Osteoblast (primary cell): Measurements from ENCODE around the gene TMEM151B. TPM values are rescaled to one million over a fixed set of nuclear protein-coding genes. Genes with fewer than 3 reads are reported as not detected.

Experiments used
- DNase-seq: peaks from one replicate; pipeline ENCODE4 v3.0.0; 2011; ENCODE audit warnings: low spot score, mixed read lengths; ENCODE audit not compliant: insufficient read length; ENCODE audit errors: missing footprints
- H2AFZ ChIP-seq: 2 replicates; pipeline ENCODE4 v1.6.0; 2011; ENCODE audit warnings: mild to moderate bottlenecking, low read length
- H3K27ac ChIP-seq: 2 replicates; pipeline ENCODE4 v1.5.1; 2011; ENCODE audit warnings: mild to moderate bottlenecking, low read depth, low read length, moderate library complexity
- H3K27me3 ChIP-seq: 2 replicates; pipeline ENCODE4 v1.6.0; 2012; ENCODE audit warnings: mild to moderate bottlenecking, control low read depth, inconsistent platforms, low read length, moderate library complexity; ENCODE audit not compliant: insufficient read depth
- H3K36me3 ChIP-seq: 2 replicates; pipeline ENCODE4 v1.5.1; 2011; ENCODE audit warnings: mild to moderate bottlenecking, low read length, control low read depth, moderate library complexity; ENCODE audit not compliant: insufficient read depth
- H3K4me1 ChIP-seq: 2 replicates; pipeline ENCODE4 v1.5.1; 2011; ENCODE audit warnings: mild to moderate bottlenecking, low read length, control low read depth, moderate library complexity; ENCODE audit not compliant: insufficient read depth
- H3K4me2 ChIP-seq: 2 replicates; pipeline ENCODE4 v1.6.0; 2011; ENCODE audit warnings: mild to moderate bottlenecking, low read length; ENCODE audit not compliant: insufficient read depth
- H3K4me3 ChIP-seq: fragments of 200-600 bp; sonication (generic); 3 replicates; pipeline ENCODE4 v1.5.1; 2012; ENCODE audit warnings: mild to moderate bottlenecking, low read length, inconsistent platforms; ENCODE audit not compliant: insufficient read depth
- H3K79me2 ChIP-seq: 2 replicates; pipeline ENCODE4 v1.6.0; 2012; ENCODE audit warnings: mild to moderate bottlenecking, low read length, control low read depth, inconsistent platforms; ENCODE audit not compliant: insufficient read depth
- H3K9me3 ChIP-seq: 2 replicates; pipeline ENCODE4 v1.5.1; 2011; ENCODE audit warnings: low read depth, low read length, control low read depth
- H4K20me1 ChIP-seq: 2 replicates; pipeline ENCODE4 v1.6.0; 2012; ENCODE audit warnings: mild to moderate bottlenecking, low read length, control low read depth; ENCODE audit not compliant: insufficient read depth
- total RNA-seq: library from RNA; depleted of rRNA; stranded (reverse); fragments of >200 nt; gene quantifications from 2 replicates; pipeline ENCODE4 v1.2.3, GENCODE V29; 2012
- TF ChIP-seq, protein P1 (sequence below): IDR thresholded peaks from 2 replicates; pipeline ENCODE4 v1.5.1; 2011; ENCODE audit warnings: mild to moderate bottlenecking, low read depth, low read length, moderate library complexity; ENCODE audit errors: extremely low read depth

Gene TMEM151B
- total RNA-seq, 1 donor = not detected

- Histone ChIP-seq H3K36me3 (peaks cover 63% of the 10 kb centered on the region), H3K4me1 (peaks cover 17% of the 10 kb centered on the region), H3K9me3 (no peaks in the 10 kb centered on the region), H3K79me2 (peaks cover 58% of the 10 kb centered on the region), H3K27ac (no peak overlapping the region), H3K4me3 (peak overlapping the region; percentile 97), H2AFZ (no peak overlapping the region), H3K27me3 (no peaks in the 10 kb centered on the region), H3K4me2 (peak overlapping the region; percentile 96), H4K20me1 (peaks cover 58% of the 10 kb centered on the region)
- TF ChIP-seq, protein P1, sequence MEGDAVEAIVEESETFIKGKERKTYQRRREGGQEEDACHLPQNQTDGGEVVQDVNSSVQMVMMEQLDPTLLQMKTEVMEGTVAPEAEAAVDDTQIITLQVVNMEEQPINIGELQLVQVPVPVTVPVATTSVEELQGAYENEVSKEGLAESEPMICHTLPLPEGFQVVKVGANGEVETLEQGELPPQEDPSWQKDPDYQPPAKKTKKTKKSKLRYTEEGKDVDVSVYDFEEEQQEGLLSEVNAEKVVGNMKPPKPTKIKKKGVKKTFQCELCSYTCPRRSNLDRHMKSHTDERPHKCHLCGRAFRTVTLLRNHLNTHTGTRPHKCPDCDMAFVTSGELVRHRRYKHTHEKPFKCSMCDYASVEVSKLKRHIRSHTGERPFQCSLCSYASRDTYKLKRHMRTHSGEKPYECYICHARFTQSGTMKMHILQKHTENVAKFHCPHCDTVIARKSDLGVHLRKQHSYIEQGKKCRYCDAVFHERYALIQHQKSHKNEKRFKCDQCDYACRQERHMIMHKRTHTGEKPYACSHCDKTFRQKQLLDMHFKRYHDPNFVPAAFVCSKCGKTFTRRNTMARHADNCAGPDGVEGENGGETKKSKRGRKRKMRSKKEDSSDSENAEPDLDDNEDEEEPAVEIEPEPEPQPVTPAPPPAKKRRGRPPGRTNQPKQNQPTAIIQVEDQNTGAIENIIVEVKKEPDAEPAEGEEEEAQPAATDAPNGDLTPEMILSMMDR = no peak
- peak; percentile 82 for DNase-seq
These were observed 15.0 kb upstream of the TMEM151B start for GRCh38 chr6:44255105-44255808.

DNA sequence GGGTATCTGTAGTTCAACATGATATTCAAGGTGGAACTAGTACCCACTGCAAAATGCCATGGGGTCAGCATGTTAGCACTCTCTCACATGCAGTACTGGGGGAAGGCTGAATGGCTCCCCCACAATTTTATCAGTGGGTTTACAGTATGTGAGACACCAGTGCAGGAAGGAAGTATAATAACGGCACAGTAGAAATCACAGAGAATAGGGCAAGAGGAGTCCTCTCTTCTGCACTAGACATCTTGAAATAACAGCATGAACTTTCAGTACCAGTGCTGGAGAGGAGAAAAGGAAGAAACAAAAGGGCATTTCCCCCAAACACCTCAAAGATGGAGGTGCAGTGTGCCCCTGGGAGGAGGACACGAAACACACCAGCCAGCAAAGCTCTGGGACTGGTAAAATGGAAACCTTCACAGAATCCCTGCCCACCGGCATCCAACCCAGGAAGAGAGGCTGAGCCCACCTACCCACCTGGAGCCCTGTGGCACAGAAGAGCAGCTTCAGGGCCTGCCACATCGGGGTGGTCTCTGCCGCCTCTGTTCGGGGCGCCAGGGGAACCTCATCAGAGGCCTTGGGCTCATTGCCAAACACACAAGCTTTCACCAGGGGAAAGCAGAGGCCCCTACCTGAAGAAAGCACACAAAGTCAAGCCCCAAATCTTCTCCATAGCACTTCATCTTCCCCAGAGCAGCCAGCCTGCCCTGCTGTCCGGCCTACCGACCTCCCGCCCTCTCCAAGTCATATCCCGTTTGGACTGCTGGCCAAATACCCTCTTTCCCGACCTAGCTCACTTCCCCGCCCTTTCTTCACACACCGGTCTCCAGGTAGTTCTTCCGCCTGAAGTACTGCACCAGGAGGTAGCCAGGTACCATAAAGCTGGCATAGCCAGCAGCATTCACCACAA is 14.1 kb upstream of the TMEM151B start:
- Histone ChIP-seq H3K4me1 (peaks cover 17% of the 10 kb centered on the region), H3K79me2 (peaks cover 49% of the 10 kb centered on the region), H3K27ac (no peak overlapping the region), H3K4me2 (peak overlapping the region; percentile 96), H4K20me1 (peaks cover 51% of the 10 kb centered on the region), H3K36me3 (peaks cover 56% of the 10 kb centered on the region), H3K9me3 (no peaks in the 10 kb centered on the region), H3K4me3 (peak overlapping the region; percentile 97), H3K27me3 (no peaks in the 10 kb centered on the region), H2AFZ (peak overlapping the region; percentile 18)
- TF ChIP-seq, protein P1 = no peak
- peak; percentile 89 for DNase-seq

DNA sequence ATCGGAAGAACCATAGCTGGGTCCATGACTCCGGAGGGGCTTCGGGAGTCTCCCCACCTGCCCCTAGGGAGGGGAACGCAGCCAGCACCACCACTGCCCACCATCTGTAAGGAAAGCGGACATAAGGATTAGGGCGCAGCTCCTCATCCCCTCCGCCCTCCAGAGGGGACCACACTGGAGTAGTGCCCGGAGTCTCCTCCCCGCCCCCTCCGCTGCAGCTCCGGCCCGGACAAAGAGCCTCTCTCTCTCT is 13.6 kb upstream of the TMEM151B start:
- no peak for DNase-seq
- peak overlapping the region; percentile 96 for H3K4me2 ChIP-seq
- no peaks in the 10 kb centered on the region for H3K9me3 ChIP-seq
- peak overlapping the region; percentile 18 for H2AFZ ChIP-seq
- TF ChIP-seq, protein P1 = no peak
- peaks cover 17% of the 10 kb centered on the region for H3K4me1 ChIP-seq
- peak overlapping the region; percentile 97 for H3K4me3 ChIP-seq
- H3K27me3 ChIP-seq = no peaks in the 10 kb centered on the region
- peaks cover 50% of the 10 kb centered on the region for H3K36me3 ChIP-seq
- H3K79me2 ChIP-seq = peaks cover 45% of the 10 kb centered on the region
- peaks cover 46% of the 10 kb centered on the region for H4K20me1 ChIP-seq
- H3K27ac ChIP-seq = peak overlapping the region; percentile 67
